Hematopoietic multipotent progenitor cell (in vitro differentiated cells): ENCODE results near the gene ZP3. TPM values are rescaled to one million over a fixed set of nuclear protein-coding genes. Genes with fewer than 3 reads are reported as not detected.
"Not testable (repeated sequence)": the region's sequence is repeated elsewhere in the genome, so short reads cannot be mapped to it uniquely, and the experiment has no call there.

Source experiments
- DNase-seq, 3 donors: peaks; one replicate each; pipeline ENCODE4 v3.0.0-alpha.2; 2011 to 2015; ENCODE audit warnings: low read depth in 2 of 3, low spot score in 2 of 3
- total RNA-seq: library from RNA; depleted of rRNA; stranded (reverse); fragments of >200 nt; gene quantifications from one replicate; pipeline ENCODE4 v1.2.3, GENCODE V29; 2012

The ZP3 gene
- total RNA-seq, 1 donor, result 17.5 TPM

- peak in 1 of 3 donors; percentile 58 for DNase-seq
These were observed 20.8 kb upstream of the ZP3 start for GRCh38 chr7:76403780-76404494.

- DNase-seq, result no peak
These were observed 19.0 kb upstream of the ZP3 start for GRCh38 chr7:76405738-76406137.

- no peak for DNase-seq
These were observed 17.0 kb upstream of the ZP3 start for GRCh38 chr7:76407718-76408117.

GRCh38 chr7:76408121-76408560, 16.6 kb upstream of the ZP3 start:
- no peak for DNase-seq

GRCh38 chr7:76409537-76409936, 15.2 kb upstream of the ZP3 start, which contains the start of gene SSC4D:
TSS of gene SSC4D (minus strand) at chr7:76409697. CDS start at chr7:76404439, 5,258 bp downstream.
- no peak for DNase-seq

- no peak for DNase-seq
These were observed 13.1 kb upstream of the ZP3 start for GRCh38 chr7:76411626-76412025.

- no peak for DNase-seq
These were observed 12.5 kb upstream of the ZP3 start for GRCh38 chr7:76412249-76412648.

GRCh38 chr7:76417654-76418310, 7.0 kb upstream of the ZP3 start:
- not testable (repeated sequence) for DNase-seq

- DNase-seq, result not testable (repeated sequence)
These were observed 3.7 kb upstream of the ZP3 start for GRCh38 chr7:76421097-76421496.

- no peak for DNase-seq
These were observed 911 bp upstream of the ZP3 start for GRCh38 chr7:76423666-76424412.

GRCh38 chr7:76425156-76425555, 406 bp downstream of the ZP3 start:
- no peak for DNase-seq

- not testable (repeated sequence) for DNase-seq
These were observed 808 bp downstream of the ZP3 start for GRCh38 chr7:76425558-76425957.

- DNase-seq, result no peak
These were observed 1.5 kb downstream of the ZP3 start for GRCh38 chr7:76426246-76426645.

GRCh38 chr7:76427635-76428034, 2.9 kb downstream of the ZP3 start:
- DNase-seq, result no peak

GRCh38 chr7:76428149-76428823, 3.5 kb downstream of the ZP3 start:
- no peak for DNase-seq

- DNase-seq, result peak in 2 of 3 donors; percentile 34 to 54
These were observed 4.4 kb downstream of the ZP3 start for GRCh38 chr7:76428868-76429805.

GRCh38 chr7:76430211-76430610, 5.5 kb downstream of the ZP3 start:
- no peak for DNase-seq

GRCh38 chr7:76430836-76431235, 6.1 kb downstream of the ZP3 start:
- DNase-seq, result no peak

GRCh38 chr7:76437873-76438272, 13.1 kb downstream of the ZP3 start:
- DNase-seq, result peak in 2 of 3 donors; percentile 66 to 79
